CD4-positive, alpha-beta T cell treated with Interleukin-17A for 1 hour (primary cell): Measurements from ENCODE around the gene BASP1.
A peak's percentile ranks its signal among the peaks of the same experiment; 100 is the strongest.

Source experiments
- DNase-seq: peaks from one replicate; pipeline ENCODE4 v3.0.0-alpha.2; 2020

BASP1 gene

GRCh38 chr5:17192191-17192590 is 25.2 kb upstream of the BASP1 start:
- no peak for DNase-seq

- no peak for DNase-seq
Observed at GRCh38 chr5:17196024-17196423, 21.4 kb upstream of the BASP1 start.

GRCh38 chr5:17196697-17197096 is 20.7 kb upstream of the BASP1 start:
- no peak for DNase-seq

- peak; percentile 6 for DNase-seq
Observed at GRCh38 chr5:17203329-17204132, 13.9 kb upstream of the BASP1 start.

- no peak for DNase-seq
Observed at GRCh38 chr5:17204133-17204489, 13.3 kb upstream of the BASP1 start.

- no peak for DNase-seq
Observed at GRCh38 chr5:17206021-17206420, 11.4 kb upstream of the BASP1 start.

- no peak for DNase-seq
Observed at GRCh38 chr5:17212191-17212590, 5.2 kb upstream of the BASP1 start.

GRCh38 chr5:17212996-17213395 is 4.4 kb upstream of the BASP1 start:
- DNase-seq = no peak

GRCh38 chr5:17213938-17214337 is 3.5 kb upstream of the BASP1 start:
- no peak for DNase-seq

- DNase-seq = no peak
Observed at GRCh38 chr5:17214893-17215292, 2.5 kb upstream of the BASP1 start.

GRCh38 chr5:17215361-17215760 is 2.1 kb upstream of the BASP1 start:
- no peak for DNase-seq

- peak; percentile 38 for DNase-seq
Observed at GRCh38 chr5:17216176-17216973, 1.1 kb upstream of the BASP1 start.

- peak; percentile 2 for DNase-seq
Observed at GRCh38 chr5:17216974-17217492, 398 bp upstream of the BASP1 start.

- DNase-seq = no peak
Observed at GRCh38 chr5:17218353-17219005, 1.0 kb downstream of the BASP1 start.

GRCh38 chr5:17219006-17219422 is 1.6 kb downstream of the BASP1 start:
- no peak for DNase-seq

GRCh38 chr5:17219469-17219868 is 2.0 kb downstream of the BASP1 start:
- no peak for DNase-seq

- no peak for DNase-seq
Observed at GRCh38 chr5:17219992-17220391, 2.6 kb downstream of the BASP1 start.

- no peak for DNase-seq
Observed at GRCh38 chr5:17220469-17220868, 3.0 kb downstream of the BASP1 start.

GRCh38 chr5:17221843-17222636 is 4.6 kb downstream of the BASP1 start:
- DNase-seq = no peak

- DNase-seq = no peak
Observed at GRCh38 chr5:17222664-17223063, 5.2 kb downstream of the BASP1 start.

- no peak for DNase-seq
Observed at GRCh38 chr5:17223367-17224185, 6.1 kb downstream of the BASP1 start.
